GM21528 (cell line): Measurements from ENCODE around the gene MRPS5.

ENCODE experiments used
- ATAC-seq: cut with Tn5 transposase; IDR thresholded peaks from one replicate; pipeline ENCODE4 v1.9.1; 2021; ENCODE audit warnings: mild to moderate bottlenecking, moderate library complexity; ENCODE audit not compliant: unreplicated experiment, low FRiP score

The MRPS5 gene

DNA sequence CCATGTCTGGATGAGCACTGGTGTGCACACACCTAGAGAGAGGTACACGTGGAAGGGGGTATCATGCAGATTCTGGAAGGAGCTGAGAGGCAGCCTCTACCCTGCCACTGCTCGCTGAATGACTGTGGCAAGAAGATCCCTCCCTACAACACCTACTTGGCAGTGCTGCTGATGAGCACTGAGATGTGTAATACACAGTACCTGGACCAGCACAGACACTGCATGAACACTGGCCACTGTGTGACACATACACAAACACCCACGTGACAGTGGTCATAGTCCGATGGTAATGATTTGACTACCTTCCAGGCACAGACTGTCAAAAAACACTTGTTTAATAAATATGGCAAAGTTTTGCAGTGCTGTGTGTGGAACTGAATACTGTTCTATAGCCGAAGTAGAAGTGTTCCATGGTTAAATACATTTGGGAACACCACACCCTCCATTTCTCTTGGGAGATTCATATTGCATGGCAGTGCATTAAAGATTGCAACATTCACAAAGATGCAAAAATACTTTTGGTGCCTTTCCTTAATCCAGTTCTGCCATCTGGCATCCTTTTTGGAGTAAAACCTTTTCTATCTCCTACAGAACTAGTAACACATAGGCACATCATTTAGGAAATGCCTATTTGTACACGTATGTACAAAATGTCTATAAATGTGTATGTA lies 29.6 kb downstream of the MRPS5 start:
- ATAC-seq = no peak

GRCh38 chr2:95087379-95087778 lies 34.2 kb downstream of the MRPS5 start:
- ATAC-seq = no peak

DNA sequence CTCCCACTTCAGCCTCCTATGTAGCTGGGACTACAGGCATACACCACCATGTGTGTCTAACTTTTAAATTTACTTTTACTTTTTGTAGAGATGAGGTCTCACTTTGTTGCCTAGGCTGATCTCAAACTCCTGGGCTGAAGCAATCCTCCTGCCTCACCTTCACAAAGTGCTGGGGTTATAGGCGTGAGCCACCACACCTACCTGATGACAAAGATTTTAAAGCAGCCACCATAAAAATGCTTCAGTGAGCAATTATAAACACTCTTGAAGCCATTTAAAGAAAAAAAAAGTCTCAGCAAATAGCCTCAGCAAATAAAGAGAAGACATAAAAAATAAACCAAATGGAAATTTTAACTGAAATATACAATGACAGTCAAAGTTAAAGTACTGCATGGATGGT lies 35.6 kb downstream of the MRPS5 start:
- ATAC-seq = no peak

DNA sequence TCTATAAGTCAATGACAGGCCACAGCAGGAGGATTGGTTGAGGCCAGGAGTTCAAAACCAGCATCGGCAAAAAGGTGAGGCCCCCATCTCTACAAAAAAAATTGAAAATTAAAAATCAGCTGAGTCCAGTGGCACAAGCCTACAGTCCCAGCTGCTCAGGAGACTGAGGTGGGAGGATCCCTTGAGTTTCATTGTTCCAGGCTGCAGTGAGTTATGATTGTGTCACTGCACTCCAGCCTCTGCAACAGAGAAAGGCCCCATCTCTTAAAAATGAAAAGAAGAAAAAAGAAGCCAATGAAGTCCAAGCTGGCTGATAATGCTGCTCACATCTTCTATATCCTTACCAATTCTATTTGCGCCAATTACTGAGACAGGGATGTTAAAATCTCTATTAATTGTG lies 39.1 kb downstream of the MRPS5 start:
- no peak for ATAC-seq

DNA sequence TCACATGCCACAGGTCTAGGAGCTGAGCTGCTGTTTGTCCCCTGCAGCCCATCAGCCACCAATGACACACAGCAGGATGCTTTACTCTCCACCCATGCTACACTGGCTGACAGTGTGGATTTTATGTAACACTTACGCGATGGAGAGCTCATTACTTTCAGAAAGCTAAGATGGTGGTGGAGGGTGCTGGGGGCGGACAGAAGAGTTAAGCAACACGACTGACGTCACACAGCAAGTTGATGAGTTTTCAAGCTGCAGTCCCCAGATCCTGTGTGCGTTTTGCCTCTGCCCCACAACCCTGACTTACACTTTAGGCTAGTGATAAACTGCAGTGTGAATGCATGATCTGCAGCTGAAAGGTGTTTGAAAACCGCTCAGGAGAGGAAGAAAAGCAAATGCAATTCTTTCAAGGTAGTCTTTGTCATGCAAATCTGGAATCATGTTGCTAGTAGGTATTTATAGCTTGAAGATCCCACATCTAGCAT lies 42.4 kb downstream of the MRPS5 start:
- no peak for ATAC-seq

DNA sequence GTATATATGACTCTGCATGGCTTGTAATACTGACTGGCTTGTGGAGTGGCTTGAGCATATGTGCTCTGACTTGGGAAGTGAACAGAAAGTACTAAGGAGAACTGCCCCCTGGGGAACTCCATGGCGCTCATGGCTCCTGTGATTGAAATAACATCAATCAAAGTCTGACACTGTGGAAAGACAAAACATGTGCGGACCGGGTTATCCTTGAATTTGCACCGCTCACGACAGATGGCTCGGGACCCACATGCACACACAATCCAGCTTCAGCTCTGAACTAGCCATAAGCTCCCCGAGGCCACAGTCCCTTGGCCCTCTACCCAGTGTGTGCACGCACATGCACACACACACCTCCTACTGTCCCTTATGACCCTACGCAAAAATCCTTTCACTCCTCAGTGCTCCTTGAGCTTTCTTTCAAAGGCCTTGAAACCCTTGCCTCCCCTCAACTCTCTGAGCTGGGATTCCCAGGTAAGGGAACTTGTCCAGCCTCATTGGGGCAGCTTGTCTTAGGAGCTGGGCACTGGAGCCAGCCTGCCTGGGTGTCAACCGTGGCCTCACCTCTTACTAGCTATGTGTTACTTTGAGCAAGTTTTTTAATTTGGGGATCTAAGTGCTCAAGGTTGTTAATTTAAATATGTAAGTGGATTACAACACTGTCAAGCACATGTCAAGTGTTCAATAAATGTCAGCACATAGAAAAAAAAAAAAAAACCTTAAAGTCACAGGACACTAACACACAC lies 43.6 kb downstream of the MRPS5 start:
- no peak for ATAC-seq

DNA sequence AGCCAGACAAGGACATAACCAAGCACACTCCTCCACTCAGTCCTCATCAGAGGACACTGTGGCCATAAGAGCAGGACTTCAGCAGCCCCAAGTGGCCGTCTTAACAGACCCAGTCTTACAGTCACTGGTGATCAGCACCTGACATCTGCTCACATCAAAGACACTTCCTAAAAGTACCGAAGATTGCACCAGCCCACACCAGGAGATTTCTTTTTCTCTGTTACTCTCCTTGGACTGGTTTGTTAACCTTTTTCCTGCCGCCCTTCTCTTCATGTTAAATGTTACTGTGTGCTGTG lies 44.1 kb downstream of the MRPS5 start:
- ATAC-seq = no peak

- peak; percentile 84 for ATAC-seq
These were observed 44.7 kb downstream of the MRPS5 start for GRCh38 chr2:95076705-95077529.

DNA sequence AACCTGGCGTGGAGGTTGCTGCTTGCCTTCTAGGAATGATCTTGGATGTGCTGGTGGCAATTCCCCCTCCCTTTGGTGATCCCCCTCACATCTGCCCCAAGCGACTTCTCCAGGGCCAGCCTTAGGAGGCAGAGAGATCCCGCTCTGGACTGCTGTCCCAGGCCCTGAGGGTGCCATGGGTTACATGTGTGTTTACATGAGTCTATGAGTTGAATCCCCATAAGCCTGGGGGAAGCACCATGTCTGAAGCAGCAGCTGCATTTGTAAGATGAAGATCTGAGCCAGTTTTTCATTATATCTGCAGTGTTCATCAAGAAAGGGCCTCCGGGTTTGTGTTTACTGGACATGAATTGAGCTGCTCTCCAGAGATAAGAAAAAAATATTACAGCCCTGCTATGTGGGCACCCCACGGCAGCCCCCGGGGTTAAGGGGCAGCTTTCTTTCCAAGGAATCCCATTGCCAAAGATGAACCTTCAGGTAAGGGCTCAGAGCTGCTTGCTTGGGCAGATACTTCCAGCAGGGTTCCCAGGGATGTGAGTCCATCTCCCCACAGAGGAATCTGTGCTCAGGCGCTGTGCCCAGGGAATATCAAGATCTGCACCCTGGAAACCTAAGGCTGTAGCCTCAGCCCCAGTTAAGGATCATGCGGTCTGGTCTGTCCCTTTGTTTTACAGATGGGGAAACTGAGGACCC lies 46.0 kb downstream of the MRPS5 start:
- ATAC-seq = no peak

GRCh38 chr2:95074663-95075439 lies 46.8 kb downstream of the MRPS5 start:
- ATAC-seq = no peak

GRCh38 chr2:95073856-95074662 lies 47.5 kb downstream of the MRPS5 start:
- no peak for ATAC-seq

DNA sequence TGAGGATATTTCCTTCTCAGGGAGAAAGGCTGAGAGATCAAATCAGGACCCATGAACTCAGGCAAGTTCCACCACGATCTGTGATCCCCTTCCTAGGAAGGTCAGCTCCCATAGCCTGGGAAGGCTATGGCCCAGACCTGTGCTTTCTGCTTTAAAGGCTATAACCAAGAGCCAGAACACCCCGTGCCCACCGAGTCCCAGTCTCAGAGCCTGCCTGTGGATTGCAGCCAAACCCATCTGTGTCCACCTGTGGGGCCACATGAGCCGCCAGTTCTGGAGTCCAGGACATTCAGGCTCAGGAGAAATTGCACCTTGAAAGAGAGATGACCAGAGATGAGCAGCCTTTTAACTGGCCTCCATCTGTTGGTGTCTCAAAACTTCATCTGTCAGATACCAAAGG lies 49.2 kb downstream of the MRPS5 start:
- no peak for ATAC-seq

GRCh38 chr2:95071856-95072255 lies 49.8 kb downstream of the MRPS5 start:
- no peak for ATAC-seq

- no peak for ATAC-seq
These were observed 52.1 kb downstream of the MRPS5 start for GRCh38 chr2:95069465-95069864.

DNA sequence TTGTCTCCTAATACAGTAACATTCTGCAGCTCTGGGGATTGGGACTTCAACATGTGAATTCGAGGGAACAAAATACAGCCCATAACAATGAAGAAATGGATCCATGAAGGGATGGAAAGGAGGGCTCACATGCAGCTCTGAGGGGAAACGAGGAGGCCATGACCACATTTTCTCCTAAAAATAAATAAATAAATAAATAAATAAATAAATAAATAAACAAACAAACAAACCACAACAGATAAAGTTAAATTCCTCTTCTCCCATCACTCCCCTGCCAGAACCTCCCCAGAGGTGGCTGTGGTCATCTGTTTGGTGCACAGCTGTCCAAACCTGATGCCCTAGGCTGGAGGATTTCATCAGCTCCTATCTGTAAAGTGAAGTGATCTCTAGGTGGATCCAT lies 53.4 kb downstream of the MRPS5 start:
- no peak for ATAC-seq

DNA sequence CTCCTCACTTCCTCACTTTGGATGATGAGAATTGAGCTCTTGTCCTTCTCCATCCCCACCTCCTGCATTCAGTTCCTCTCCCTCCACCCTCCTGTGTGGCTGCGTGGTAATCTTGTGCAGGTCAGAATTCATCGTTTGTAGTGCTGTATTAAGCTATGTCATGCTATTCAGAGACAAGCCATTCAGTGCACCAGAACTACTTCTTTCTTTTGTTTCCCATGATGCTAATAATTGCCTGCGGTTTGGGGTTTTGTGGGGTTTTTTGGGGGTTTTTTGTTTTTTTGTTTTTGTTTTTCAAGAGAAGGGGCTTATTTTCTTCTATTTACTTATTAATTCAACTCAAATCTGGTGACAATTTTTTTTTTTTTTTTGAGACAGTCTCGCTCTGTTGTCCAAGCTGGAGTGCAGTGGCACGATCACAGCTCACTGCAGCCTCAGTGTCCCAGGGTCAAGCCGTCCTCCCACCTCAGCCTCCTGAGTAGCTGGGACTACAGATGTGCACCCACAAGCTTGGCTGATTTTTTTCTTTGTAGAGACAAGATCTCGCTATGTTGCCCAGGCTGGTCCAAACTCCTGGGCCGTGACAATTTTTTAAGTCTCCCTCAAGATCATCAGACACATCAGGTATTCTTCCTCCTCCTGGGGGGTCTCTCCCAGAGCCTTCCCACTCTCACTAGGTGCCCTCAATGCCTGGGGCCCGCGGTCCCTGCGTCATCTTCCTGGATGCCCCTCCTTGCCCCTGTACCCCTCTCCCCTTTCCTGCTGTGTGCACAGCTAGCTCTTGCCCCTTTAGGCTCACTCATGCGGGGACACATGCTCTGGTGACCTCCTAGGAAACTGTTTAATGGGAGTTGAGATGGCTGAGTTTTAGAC lies 58.3 kb downstream of the MRPS5 start:
- peak; percentile 75 for ATAC-seq

- peak; percentile 38 for ATAC-seq
These were observed 59.1 kb downstream of the MRPS5 start for GRCh38 chr2:95062242-95063085.
